ENCODE data around the gene SRSF3.

Gene SRSF3

DNA sequence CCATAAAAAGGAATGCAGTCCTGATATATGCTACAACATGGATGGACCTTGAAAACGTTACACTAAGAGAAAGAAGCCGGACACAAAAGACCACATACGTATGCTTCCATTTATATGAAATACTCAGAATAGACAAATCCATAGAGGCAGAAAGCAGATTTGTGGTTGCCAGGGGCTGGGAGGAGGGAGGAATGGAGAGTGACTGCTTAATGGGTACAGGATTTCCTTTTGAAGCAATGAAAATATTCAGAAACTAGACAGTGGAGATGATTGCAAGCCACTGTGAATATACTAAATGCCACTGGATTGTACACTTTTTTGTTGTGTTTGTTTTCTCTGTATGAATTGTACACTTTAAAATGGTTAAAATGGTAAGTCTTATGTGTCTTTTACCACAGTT, 54.9 kb downstream of the SRSF3 start:
- TF ChIP-seq ZNF394 (tag by site-specific recombination; IDR thresholded peaks at IDR 0.05; ENCODE audit: borderline replicate concordance) = no peak
- no peak for TF ChIP-seq ZNF335 (tag by site-specific recombination; conservative IDR thresholded peaks at IDR 0.05)
- no peaks in the 10 kb centered on the region for H3K36me3 ChIP-seq (ENCODE audit: control insufficient read depth in 2 of 2, insufficient read depth in 1 of 2, low read length in 2 of 2)

DNA sequence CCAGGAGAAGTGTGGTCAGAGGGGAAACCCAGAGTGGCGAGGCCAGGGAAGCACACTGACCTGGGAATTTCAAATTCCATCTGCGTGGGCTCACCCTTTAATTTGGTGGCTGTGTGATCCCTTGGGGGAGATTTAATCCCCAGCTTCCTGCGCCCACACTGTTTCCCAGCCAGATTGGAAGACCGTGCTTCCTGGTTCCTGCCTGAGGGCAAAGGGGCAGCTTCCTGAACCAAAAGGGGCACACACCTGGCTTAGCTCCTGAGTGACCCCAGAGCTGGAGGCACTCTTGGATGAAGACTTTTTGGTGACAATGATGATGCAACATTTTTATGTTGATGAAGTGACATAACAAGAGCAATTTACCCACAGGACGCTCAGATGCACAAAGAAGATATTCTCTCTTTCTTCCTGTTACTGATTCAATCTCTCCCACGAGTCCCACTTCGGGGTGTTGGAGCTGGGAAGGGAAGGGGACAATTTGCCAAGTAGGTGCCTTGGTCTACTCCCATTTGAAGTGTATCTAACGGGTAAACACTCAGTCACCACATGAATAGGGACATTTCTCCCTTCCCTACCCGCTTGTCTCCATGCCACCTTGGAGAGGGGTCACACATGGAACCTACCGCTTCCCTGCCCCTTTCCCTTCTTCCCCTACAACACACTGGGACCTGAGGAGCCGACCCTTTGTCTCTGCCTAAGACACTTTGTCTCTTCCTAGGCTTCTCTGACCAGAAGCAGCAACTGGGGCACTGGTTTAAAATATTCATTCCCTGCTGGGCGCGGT, 55.7 kb downstream of the SRSF3 start:
- CTCF ChIA-PET = interaction anchor here (0.6 kb wide), 1 partner anchor 399 kb away, joined by 3 read pairs; no protein-coding TSS in a partner anchor
- TF ChIP-seq ZNF266 (tag by site-specific recombination; IDR thresholded peaks at IDR 0.05; ENCODE audit: low read depth) = no peak
- TF ChIP-seq, protein P1, sequence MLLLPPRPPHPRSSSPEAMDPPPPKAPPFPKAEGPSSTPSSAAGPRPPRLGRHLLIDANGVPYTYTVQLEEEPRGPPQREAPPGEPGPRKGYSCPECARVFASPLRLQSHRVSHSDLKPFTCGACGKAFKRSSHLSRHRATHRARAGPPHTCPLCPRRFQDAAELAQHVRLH (tag by site-specific recombination; IDR thresholded peaks at IDR 0.05) = no peak
- TF ChIP-seq SP3 (tag by site-specific recombination; IDR thresholded peaks at IDR 0.05) = no peak
- TF ChIP-seq ZNF416 (tag by site-specific recombination; IDR thresholded peaks at IDR 0.05) = no peak
- TF ChIP-seq GLIS2 (tag by site-specific recombination; IDR thresholded peaks at IDR 0.05) = no peak
- TF ChIP-seq, protein P2, sequence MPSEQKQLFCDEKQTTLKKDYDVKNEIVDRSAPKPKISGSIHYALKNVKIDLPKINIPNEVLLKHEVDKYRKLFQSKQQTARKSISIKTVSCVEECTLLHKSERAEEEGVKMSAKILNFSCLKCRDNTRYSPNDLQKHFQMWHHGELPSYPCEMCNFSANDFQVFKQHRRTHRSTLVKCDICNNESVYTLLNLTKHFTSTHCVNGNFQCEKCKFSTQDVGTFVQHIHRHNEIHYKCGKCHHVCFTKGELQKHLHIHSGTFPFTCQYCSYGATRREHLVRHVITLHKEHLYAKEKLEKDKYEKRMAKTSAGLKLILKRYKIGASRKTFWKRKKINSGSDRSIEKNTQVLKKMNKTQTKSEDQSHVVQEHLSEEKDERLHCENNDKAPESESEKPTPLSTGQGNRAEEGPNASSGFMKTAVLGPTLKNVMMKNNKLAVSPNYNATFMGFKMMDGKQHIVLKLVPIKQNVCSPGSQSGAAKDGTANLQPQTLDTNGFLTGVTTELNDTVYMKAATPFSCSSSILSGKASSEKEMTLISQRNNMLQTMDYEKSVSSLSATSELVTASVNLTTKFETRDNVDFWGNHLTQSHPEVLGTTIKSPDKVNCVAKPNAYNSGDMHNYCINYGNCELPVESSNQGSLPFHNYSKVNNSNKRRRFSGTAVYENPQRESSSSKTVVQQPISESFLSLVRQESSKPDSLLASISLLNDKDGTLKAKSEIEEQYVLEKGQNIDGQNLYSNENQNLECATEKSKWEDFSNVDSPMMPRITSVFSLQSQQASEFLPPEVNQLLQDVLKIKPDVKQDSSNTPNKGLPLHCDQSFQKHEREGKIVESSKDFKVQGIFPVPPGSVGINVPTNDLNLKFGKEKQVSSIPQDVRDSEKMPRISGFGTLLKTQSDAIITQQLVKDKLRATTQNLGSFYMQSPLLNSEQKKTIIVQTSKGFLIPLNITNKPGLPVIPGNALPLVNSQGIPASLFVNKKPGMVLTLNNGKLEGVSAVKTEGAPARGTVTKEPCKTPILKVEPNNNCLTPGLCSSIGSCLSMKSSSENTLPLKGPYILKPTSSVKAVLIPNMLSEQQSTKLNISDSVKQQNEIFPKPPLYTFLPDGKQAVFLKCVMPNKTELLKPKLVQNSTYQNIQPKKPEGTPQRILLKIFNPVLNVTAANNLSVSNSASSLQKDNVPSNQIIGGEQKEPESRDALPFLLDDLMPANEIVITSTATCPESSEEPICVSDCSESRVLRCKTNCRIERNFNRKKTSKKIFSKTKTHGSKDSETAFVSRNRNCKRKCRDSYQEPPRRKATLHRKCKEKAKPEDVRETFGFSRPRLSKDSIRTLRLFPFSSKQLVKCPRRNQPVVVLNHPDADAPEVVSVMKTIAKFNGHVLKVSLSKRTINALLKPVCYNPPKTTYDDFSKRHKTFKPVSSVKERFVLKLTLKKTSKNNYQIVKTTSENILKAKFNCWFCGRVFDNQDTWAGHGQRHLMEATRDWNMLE (tag by site-specific recombination; conservative IDR thresholded peaks at IDR 0.05; ENCODE audit: low read depth) = no peak
- TF ChIP-seq, protein P3, sequence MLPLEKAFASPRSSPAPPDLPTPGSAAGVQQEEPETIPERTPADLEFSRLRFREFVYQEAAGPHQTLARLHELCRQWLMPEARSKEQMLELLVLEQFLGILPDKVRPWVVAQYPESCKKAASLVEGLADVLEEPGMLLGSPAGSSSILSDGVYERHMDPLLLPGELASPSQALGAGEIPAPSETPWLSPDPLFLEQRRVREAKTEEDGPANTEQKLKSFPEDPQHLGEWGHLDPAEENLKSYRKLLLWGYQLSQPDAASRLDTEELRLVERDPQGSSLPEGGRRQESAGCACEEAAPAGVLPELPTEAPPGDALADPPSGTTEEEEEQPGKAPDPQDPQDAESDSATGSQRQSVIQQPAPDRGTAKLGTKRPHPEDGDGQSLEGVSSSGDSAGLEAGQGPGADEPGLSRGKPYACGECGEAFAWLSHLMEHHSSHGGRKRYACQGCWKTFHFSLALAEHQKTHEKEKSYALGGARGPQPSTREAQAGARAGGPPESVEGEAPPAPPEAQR (tag by site-specific recombination; IDR thresholded peaks at IDR 0.05) = no peak
- TF ChIP-seq, protein P4, sequence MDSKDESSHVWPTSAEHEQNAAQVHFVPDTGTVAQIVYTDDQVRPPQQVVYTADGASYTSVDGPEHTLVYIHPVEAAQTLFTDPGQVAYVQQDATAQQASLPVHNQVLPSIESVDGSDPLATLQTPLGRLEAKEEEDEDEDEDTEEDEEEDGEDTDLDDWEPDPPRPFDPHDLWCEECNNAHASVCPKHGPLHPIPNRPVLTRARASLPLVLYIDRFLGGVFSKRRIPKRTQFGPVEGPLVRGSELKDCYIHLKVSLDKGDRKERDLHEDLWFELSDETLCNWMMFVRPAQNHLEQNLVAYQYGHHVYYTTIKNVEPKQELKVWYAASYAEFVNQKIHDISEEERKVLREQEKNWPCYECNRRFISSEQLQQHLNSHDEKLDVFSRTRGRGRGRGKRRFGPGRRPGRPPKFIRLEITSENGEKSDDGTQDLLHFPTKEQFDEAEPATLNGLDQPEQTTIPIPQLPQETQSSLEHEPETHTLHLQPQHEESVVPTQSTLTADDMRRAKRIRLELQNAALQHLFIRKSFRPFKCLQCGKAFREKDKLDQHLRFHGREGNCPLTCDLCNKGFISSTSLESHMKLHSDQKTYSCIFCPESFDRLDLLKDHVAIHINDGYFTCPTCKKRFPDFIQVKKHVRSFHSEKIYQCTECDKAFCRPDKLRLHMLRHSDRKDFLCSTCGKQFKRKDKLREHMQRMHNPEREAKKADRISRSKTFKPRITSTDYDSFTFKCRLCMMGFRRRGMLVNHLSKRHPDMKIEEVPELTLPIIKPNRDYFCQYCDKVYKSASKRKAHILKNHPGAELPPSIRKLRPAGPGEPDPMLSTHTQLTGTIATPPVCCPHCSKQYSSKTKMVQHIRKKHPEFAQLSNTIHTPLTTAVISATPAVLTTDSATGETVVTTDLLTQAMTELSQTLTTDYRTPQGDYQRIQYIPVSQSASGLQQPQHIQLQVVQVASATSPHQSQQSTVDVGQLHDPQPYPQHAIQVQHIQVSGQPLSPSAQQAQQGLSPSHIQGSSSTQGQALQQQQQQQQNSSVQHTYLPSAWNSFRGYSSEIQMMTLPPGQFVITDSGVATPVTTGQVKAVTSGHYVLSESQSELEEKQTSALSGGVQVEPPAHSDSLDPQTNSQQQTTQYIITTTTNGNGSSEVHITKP (tag by site-specific recombination; IDR thresholded peaks at IDR 0.05) = peak; percentile 27; the same call in 1 of the 2 replicates
- TF ChIP-seq ZNF404 (tag by site-specific recombination; IDR thresholded peaks at IDR 0.05) = no peak
- TF ChIP-seq, protein P5, sequence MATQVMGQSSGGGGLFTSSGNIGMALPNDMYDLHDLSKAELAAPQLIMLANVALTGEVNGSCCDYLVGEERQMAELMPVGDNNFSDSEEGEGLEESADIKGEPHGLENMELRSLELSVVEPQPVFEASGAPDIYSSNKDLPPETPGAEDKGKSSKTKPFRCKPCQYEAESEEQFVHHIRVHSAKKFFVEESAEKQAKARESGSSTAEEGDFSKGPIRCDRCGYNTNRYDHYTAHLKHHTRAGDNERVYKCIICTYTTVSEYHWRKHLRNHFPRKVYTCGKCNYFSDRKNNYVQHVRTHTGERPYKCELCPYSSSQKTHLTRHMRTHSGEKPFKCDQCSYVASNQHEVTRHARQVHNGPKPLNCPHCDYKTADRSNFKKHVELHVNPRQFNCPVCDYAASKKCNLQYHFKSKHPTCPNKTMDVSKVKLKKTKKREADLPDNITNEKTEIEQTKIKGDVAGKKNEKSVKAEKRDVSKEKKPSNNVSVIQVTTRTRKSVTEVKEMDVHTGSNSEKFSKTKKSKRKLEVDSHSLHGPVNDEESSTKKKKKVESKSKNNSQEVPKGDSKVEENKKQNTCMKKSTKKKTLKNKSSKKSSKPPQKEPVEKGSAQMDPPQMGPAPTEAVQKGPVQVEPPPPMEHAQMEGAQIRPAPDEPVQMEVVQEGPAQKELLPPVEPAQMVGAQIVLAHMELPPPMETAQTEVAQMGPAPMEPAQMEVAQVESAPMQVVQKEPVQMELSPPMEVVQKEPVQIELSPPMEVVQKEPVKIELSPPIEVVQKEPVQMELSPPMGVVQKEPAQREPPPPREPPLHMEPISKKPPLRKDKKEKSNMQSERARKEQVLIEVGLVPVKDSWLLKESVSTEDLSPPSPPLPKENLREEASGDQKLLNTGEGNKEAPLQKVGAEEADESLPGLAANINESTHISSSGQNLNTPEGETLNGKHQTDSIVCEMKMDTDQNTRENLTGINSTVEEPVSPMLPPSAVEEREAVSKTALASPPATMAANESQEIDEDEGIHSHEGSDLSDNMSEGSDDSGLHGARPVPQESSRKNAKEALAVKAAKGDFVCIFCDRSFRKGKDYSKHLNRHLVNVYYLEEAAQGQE (tag by site-specific recombination; IDR thresholded peaks at IDR 0.05) = peak; percentile 72
- peak; percentile 46; the same call in 1 of the 2 replicates for TF ChIP-seq ZNF335 (tag by site-specific recombination; conservative IDR thresholded peaks at IDR 0.05)
- no peak for TF ChIP-seq ZNF830 (tag by site-specific recombination; IDR thresholded peaks at IDR 0.05; ENCODE audit: low read depth)
- no peak for TF ChIP-seq ZNF24 (tag by site-specific recombination; IDR thresholded peaks at IDR 0.05)
- peak; percentile 77 for TF ChIP-seq EGR2 (tag by site-specific recombination; IDR thresholded peaks at IDR 0.05; ENCODE audit: low read depth)
- TF ChIP-seq ZNF292 (tag by site-specific recombination; IDR thresholded peaks at IDR 0.05; ENCODE audit: borderline replicate concordance, low read depth) = no peak
- no peak for TF ChIP-seq OVOL3 (tag by site-specific recombination; IDR thresholded peaks at IDR 0.05)
- peak; percentile 90 for TF ChIP-seq ZFHX2 (tag by site-specific recombination; conservative IDR thresholded peaks at IDR 0.05)

More for the DNA sequence above, 54.9 kb downstream of the SRSF3 start:
- ChIA-PET CTCF (no interaction called here), POLR2A (interaction anchor here (0.6 to 3.6 kb wide), 2 partner anchors 16 to 30 kb away, joined by 4 to 16 read pairs; partner anchors contain the start of gene CDKN1A)
- Histone ChIP-seq H3K27ac (ENCODE audit: extremely low read depth, low read depth, low read length) (no peak overlapping the region), H3K4me1 (ENCODE audit: control insufficient read depth, insufficient read depth, low read length) (peaks cover 14% of the 10 kb centered on the region), H3K4me3 (ENCODE audit: low read depth, low read length) (no peak overlapping the region), H3K9me3 (ENCODE audit: control insufficient read depth, insufficient read depth, low read depth, low read length) (no peaks in the 10 kb centered on the region)

More for the DNA sequence above, 55.7 kb downstream of the SRSF3 start:
- H3K4me3 ChIP-seq (ENCODE audit: low read depth, low read length) = no peak overlapping the region
- no peak overlapping the region for H3K27ac ChIP-seq (ENCODE audit: extremely low read depth, low read depth, low read length)
- peaks cover 17% of the 10 kb centered on the region for H3K4me1 ChIP-seq (ENCODE audit: control insufficient read depth, insufficient read depth, low read length)
- H3K9me3 ChIP-seq (ENCODE audit: control insufficient read depth, insufficient read depth, low read depth, low read length) = no peaks in the 10 kb centered on the region
- no peaks in the 10 kb centered on the region for H3K36me3 ChIP-seq (ENCODE audit: control insufficient read depth in 2 of 2, insufficient read depth in 1 of 2, low read length in 2 of 2)
- POLR2A ChIA-PET = interaction anchor here (0.6 to 3.6 kb wide), 2 partner anchors 17 to 29 kb away, joined by 4 to 16 read pairs; partner anchors contain the start of gene CDKN1A
